ENCODE measurements around the gene ADAMTS10.
"Not testable (repeated sequence)": the region's sequence is repeated elsewhere in the genome, so short reads cannot be mapped to it uniquely, and the experiment has no call there.

ADAMTS10 gene

DNA sequence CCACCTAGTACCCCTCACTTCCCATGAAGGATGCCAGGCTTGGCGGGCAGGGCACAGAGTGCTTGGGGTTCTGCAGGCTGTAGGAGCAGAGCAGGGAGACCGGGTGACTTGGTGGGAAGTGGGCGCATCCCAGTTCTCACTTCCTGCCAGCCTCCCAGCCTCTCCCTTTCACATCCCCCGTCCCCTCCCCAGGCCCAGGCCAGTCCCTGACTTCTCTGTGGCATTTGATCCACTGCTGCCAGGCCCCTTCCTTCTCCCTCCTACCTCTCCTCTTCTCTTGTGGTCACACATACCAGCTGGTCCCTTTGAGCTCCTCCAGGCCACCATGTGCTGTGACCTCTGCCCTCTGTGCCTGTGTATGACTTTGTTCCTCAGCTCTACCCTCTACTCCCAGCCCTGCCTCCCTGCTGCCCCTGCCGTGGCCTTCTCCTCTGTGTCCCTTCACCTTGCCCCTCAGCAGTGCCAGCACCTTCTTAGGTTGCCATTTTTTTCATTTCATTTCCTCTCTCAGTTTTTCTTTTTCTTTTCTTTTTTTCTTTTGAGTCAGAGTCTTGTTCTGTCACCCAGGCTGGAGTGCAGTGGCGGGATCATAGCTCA is 52.8 kb downstream of the ADAMTS10 start:
- no peak for DNase-seq

DNA sequence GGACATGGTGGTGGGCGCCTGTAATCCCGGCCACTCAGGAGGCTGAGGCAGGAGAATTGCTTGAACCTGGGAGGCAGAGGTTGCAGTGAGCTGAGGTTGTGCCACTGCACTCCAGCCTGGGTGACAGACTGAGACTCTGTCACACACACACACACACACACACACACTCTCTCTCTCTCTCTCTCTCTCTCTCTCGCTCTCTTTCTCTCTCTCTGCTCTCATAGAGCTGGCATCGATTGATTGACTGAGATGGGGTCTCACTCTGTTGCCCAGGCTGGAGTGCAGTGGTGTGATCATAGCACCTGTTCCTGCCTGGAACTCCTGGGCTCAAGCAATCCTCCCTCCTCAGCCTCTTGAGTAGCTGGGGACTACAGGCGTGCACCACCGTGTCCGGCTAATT is 56.8 kb downstream of the ADAMTS10 start:
- not testable (repeated sequence) for DNase-seq

DNA sequence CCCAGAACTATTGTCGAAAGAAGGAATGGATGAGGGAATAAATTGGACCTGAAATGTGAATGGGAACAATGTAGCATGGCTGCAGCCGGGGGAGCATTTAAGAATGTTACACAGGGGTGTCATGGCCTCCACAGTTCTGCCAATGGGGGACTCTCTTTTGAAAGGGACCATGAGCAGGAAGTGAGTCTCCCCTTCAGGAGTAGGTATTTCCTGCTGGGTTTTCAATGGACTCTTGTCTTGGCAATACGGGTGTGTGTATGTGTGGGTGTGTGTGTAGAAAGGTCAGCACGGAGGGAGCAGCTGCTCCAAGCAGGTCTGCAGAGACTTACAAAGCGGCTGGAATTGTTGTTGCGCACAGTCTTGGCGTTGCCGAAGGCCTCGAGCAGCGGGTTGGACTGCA is 57.7 kb downstream of the ADAMTS10 start:
- no peak for DNase-seq

DNA sequence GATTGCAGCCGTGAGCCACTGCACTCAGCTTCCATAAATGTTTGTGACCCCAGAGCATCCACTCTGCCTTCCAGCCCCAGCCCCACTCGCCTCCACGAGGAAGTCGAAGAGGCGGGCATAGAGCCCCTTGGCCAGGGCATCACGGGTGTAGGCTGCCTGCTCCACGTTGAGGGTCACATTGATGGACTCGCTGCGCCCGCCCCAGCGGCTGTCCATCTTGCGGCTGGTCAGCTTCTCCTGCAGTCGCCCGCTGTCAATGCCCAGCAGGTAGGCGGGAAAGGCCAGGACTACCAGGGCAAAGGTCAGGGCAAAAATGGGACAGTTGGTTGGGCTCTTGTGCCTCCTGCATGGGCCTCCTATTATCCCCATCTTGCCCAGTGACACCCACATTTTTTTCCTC is 60.4 kb downstream of the ADAMTS10 start:
- no peak for DNase-seq

DNA sequence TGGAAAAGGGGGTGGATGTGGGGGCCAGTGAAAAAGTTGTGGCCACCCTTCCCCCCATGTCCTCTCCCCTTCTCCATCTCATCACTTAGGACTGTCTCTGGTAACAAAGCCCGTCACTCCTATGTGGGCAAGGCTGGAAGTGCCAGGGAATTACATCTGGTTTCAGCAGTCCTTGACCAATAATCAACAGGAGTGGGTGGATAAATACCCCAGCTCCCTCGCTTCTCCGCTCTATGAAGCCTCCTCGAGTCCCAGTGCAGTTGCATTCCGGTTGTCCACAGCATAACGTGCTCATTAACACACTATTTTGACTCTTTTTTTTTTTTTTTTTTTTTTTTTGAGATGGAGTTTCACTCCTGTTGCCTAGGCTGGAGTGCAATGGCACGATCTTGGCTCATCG is 64.8 kb downstream of the ADAMTS10 start:
- DNase-seq, result no peak

DNA sequence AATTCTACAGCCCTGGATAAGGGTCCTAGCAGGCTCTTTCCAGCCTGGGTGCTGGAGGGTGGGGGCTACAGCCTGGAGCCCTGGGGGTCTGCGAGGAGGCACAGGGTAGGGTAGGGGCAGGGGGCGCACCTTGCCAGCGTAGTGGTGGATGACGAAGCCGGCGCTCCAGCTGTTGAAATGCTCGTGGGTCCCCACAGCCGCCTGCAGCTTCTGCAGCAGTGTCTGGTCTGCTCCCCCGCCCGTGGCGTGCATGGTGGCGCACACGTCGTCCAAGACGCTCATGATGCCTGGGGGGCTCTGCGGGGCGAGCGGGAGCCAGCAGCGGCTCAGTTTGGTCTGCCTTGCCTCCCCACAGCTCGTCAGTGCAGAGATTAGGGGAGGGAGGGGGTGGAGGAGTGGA is 66.3 kb downstream of the ADAMTS10 start:
- no peak for DNase-seq

DNA sequence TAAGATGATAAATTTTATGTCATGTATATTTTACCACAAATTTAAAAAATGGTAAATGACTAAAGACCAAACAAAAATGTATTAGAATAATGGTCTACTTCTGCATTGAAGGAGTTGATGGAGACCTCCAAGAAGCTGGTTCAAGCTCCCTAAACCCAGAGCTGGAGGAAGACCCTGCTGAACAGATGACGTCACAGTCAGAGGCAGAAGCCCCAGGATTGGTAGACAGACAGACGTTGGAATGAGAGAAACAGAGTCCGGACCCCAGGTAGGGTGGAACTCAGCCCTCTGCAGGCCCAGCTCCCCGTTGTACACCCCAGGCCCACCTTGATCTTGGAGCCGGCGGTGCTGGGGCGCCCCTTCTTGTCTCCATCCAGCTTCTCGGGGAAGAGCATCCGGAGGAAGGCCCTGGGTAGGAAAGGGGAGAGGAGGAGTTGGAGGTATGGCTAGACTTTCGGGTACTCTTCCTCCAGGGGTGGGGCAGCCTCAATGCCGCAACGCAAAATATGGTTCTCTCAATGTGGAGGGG is 70.8 kb downstream of the ADAMTS10 start:
- no peak for DNase-seq

DNA sequence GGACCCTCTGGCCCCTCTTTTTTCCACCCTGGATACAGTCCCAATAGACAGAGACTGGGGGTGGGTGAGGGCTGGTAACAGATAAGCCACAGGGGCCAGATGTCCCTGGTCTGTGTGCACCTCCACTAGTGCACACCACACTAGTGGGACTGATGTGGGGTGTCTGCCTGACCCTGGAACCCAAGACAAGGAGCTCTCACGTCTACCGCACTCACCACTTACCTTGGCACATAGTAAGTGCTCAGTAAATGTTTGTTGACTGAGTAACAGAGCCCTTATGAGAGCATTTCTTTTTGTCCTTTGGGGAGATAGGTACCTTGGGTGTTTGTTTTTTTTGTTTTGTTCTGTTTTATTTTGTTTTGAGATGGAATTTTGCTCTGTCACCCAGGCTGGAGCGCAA is 73.4 kb downstream of the ADAMTS10 start:
- DNase-seq, result no peak

DNA sequence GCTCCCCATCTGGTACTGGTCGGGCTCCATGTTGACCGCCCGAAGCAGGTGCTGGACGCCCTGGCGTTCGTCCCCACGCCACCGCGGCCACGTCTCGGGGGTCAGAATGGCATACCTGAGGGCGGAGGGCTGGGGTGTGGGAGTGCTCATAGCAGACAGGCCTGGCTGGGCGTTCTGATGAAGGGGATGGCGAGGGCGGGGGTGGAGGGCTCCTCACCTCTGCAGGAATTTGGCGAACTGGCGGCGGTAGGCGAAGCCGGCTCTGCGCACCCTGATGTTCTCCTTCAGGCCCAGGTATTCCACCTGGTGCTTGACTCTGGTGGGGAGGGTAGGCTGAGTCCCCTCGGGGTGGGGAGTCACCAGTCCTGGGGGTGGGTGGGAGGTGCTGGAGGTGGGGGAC is 74.2 kb downstream of the ADAMTS10 start:
- DNase-seq, result no peak

DNA sequence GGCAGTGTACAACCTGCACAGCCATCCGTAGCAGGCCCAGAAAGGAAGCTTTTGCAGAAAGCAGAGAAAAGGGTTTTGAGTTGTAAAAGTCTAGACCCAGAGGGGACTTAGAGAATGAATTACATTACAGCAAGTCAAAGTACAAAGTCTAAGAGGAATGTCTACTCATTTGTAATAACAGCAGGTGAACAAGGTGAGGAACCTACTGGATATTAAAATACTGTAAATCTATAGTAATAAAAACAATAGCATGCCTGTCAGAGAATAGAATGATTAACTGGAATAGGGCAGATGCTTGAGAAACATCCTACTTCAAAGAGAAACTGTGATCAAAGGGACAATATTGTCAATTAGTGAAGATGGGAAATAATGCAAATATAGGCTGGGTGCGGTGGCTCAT is 78.3 kb downstream of the ADAMTS10 start:
- no peak for DNase-seq

DNA sequence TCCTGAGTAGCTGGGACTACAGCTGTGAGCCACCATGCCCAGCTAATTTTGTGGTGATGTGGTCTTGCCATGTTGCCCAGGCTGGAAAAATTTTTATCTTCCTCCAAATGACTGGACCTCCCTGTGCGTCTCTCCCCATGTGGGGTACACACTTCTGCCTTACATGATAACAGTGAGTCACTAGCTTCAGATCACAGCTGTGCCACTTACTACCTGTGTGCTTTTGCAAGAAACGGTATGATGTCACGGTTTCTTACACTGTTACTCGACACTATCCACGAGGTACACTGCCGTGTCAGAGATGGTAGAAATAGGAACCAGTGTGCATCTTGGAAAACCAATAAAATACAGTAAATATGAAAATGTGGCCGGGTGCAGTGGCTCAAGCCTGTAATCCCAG is 79.0 kb downstream of the ADAMTS10 start:
- no peak for DNase-seq
